Upper lobe of left lung (tissue), 6 donors: ENCODE data around the gene ADAMTS14. TPM values are rescaled to one million over a fixed set of nuclear protein-coding genes. Genes with fewer than 3 reads are reported as not detected.
"Not testable (repeated sequence)": the region's sequence is repeated elsewhere in the genome, so short reads cannot be mapped to it uniquely, and the experiment has no call there.

Experiments
- ATAC-seq, 2 donors: fragments of 200-7000 bp; cut with Tn5 transposase; one replicate each; pipeline ENCODE4 v1.9.1; 2022; ENCODE audit warnings: mild to moderate bottlenecking in 2 of 2, moderate library complexity in 2 of 2; ENCODE audit not compliant: low FRiP score in 2 of 2
- DNase-seq, 2 donors: peaks; one replicate each; pipeline ENCODE4 v3.0.0-alpha.2; 2019 to 2020
- H3K27ac ChIP-seq, 4 donors: fragments of 200-600 bp; sonication (generic); one replicate each; pipeline ENCODE4 v1.5.1; 2016 to 2019
- H3K27me3 ChIP-seq, 4 donors: fragments of 200-600 bp; sonication (generic); one replicate each; pipeline ENCODE4 v1.5.1; 2017 to 2019
- H3K36me3 ChIP-seq, 4 donors: fragments of 200-600 bp; sonication (generic); one replicate each; pipeline ENCODE4 v1.5.1; 2016 to 2019
- H3K4me1 ChIP-seq, 4 donors: fragments of 200-600 bp; sonication (generic); one replicate each; pipeline ENCODE4 v1.5.1; 2018 to 2019
- H3K4me3 ChIP-seq, 4 donors: fragments of 200-600 bp; sonication (generic); one replicate each; pipeline ENCODE4 v1.5.1; 2017 to 2019; ENCODE audit warnings: mild to moderate bottlenecking in 2 of 4, moderate library complexity in 1 of 4
- H3K9me3 ChIP-seq, 4 donors: fragments of 200-600 bp; sonication (generic); one replicate each; pipeline ENCODE4 v1.5.1; 2018 to 2019
- EP300 ChIP-seq, 4 donors: sonication (generic); formaldehyde crosslinking; IDR thresholded peaks; one replicate each; pipeline ENCODE4 v1.5.1; 2017; ENCODE audit warnings: antibody characterized with exemption in 4 of 4, control low read depth in 2 of 4
- POLR2A ChIP-seq, 4 donors: fragments of 450-650 bp; IDR thresholded peaks; one replicate each; pipeline ENCODE4 v1.5.1; 2016 to 2017; ENCODE audit warnings: antibody characterized with exemption in 4 of 4, mild to moderate bottlenecking in 2 of 4
- POLR2AphosphoS5 ChIP-seq, 2 donors: sonication (generic); formaldehyde crosslinking; IDR thresholded peaks; one replicate each; pipeline ENCODE4 v1.5.1; 2017; ENCODE audit warnings: antibody characterized with exemption in 2 of 2
- WGBS, 2 donors: methylation state at CpG; one replicate each; pipeline ENCODE4 v1.1.5; 2017 to 2018; 5-methylcytosine and 5-hydroxymethylcytosine counted together
- total RNA-seq, 6 donors: library from RNA; depleted of rRNA in 4 of 6; stranded (reverse); fragments of >200 nt in 4 of 6; gene quantifications; one replicate each; pipeline versions ENCODE4 v1.1.0 to v1.2.1, GENCODE V29; 2016 to 2021
- TF ChIP-seq, protein P1 (sequence below), 6 experiments: fragments of 450-650 bp in 4 of 6; fragments of 200-600 bp in 2 of 6; sonication (generic) in 2 of 6; IDR thresholded peaks; one replicate each; pipeline ENCODE4 v1.5.1; 2016 to 2019; ENCODE audit warnings: antibody characterized with exemption in 6 of 6
- donor health status: DM: no; HTN: no; CAD: no; lungs with moderate emphysema.
- donor health status: DM: no; HTN: yes; CAD: no; lungs with severe emphysema.

ADAMTS14 gene
- total RNA-seq, 6 donors from 2014 or later = 0.15 to 3.1 (median 0.45) TPM

DNA sequence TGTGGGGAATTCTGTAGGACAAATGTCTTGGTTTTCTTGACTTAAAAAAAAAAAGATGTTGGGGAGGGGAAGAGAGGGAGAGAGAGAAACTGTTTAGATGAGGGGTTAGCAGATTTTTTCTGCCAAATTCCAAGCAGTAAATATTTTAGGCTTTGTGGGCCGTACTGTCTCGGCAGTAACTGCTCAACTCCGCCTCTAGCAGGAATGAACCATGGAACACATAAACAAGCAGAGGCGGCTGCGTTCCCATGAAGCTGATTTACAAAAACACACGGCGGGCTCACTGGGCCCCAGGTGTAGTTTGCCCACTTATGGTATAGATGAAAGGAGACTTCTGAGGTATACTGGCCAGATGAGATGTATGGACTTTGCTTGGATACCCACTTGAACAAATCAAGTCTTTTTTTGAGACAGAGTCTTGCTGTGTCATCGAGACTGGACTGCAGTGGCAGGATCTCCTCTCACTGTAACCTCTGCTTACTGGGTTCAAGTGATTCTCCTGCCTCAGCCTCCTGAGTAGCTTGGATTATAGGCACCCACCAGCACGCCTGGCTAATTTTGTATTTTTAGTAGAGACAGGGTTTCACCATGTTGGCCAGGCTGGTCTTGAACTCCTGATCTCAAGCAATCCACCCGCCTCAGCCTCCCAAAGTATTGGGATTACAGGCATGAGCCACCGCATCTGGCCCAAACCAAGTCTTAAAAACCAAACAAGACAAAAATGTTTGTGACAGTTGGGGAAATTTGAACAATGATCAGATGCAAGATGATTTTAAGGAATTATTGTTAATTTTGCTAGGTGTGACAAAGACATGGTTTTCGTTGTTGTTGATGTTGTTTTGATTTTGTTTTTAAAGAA is 9.7 kb upstream of the ADAMTS14 start:
- no peak overlapping the region for H3K27ac ChIP-seq
- H3K27me3 ChIP-seq = no peaks in the 10 kb centered on the region
- no peak for ATAC-seq
- peak in 1 of 2 donors; percentile 20 for DNase-seq
- no peak overlapping the region for H3K4me3 ChIP-seq
- 75 to 90% methylated on average over 12 of the region's 12 CpGs for WGBS, 2 donors
- peaks cover 0 to 3% (median 1%) of the 10 kb centered on the region in 4 donors for H3K4me1 ChIP-seq
- H3K9me3 ChIP-seq = peaks cover 0 to 7% (median 0%) of the 10 kb centered on the region in 4 donors
- H3K36me3 ChIP-seq = no peaks in the 10 kb centered on the region
- TF ChIP-seq, protein P1, sequence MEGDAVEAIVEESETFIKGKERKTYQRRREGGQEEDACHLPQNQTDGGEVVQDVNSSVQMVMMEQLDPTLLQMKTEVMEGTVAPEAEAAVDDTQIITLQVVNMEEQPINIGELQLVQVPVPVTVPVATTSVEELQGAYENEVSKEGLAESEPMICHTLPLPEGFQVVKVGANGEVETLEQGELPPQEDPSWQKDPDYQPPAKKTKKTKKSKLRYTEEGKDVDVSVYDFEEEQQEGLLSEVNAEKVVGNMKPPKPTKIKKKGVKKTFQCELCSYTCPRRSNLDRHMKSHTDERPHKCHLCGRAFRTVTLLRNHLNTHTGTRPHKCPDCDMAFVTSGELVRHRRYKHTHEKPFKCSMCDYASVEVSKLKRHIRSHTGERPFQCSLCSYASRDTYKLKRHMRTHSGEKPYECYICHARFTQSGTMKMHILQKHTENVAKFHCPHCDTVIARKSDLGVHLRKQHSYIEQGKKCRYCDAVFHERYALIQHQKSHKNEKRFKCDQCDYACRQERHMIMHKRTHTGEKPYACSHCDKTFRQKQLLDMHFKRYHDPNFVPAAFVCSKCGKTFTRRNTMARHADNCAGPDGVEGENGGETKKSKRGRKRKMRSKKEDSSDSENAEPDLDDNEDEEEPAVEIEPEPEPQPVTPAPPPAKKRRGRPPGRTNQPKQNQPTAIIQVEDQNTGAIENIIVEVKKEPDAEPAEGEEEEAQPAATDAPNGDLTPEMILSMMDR (IDR thresholded peaks at IDR 0.05) = no peak
- no peak for TF ChIP-seq EP300 (IDR thresholded peaks at IDR 0.05)
- TF ChIP-seq POLR2A (IDR thresholded peaks at IDR 0.05) = no peak
- no peak for TF ChIP-seq POLR2AphosphoS5 (IDR thresholded peaks at IDR 0.05)

DNA sequence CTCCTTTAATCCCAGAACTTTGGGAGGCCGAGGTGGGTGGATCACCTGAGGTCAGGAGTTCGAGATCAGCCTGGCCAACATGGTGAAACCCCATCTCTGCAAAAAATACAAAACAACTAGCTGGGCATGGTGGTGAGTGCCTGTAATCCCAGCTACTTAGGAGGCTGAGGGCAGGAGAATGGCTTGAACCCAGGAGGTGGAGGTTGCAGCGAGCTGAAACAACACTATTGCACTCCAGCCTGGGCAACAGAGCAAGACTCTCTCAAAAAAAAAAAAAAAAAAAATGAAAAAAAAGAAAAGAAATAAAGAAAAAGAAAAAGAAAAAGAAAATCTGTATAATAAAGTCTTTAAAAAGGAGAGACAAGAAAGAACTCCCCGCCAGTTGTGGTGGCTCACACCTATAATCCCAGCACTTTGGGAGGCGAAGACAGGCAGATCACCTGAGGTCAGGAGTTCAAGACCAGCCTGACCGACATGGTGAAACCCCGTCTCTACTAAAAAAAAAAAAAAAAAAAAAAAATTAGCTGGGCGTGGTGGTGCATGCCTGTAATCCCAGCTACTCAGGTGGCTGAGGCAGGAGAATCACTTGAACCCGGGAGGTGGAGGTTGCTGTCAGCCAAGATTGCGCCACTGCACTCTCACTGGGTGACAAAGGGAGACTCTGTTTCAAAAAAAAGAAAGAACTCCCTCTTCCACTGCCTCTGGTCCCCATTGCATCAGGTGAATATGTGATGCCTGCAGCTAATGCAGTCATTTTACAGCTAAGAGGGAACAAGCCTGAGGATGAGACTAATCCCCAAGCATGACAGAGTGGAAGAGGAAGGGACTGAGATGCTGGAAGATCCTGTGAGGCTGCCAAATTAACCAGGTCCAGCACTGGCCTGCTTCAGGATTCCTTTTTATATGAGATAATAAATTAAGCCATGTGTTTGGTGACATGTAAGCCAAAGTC is 8.6 kb upstream of the ADAMTS14 start:
- ATAC-seq (peak in 1 of 2 donors; percentile 39), DNase-seq (peak in 1 of 2 donors; percentile 3)
- H3K36me3 ChIP-seq, H3K27ac ChIP-seq, H3K4me3 ChIP-seq, H3K9me3 ChIP-seq, H3K4me1 ChIP-seq, H3K27me3 ChIP-seq: not testable (repeated sequence)
- 77 to 83% methylated on average over 10 of the region's 10 CpGs for WGBS, 2 donors

DNA sequence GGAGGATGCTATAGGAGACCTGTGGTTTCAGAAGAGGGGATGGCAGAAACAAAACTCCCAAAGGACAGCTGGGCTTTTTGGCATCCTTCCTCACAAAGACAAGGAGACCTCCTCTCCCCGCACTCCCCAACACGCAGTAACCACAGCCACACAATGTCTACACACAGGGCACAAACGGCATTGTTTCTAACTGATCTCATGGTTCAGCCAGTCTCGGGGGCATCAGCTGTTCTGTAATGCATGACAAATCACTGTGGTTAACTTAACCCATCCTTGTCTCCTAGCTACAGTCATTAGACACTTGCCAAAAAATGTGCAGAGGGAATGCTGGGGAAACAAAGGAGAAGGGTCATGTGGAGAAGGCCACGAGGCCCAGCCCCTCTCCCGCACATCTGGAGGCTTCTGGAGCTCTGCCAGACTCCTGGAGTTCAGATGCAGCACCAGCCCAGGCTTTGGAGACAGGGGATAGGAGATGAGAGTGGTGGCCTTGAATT is 7.6 kb upstream of the ADAMTS14 start:
- WGBS, 2 donors = 40 to 55% methylated on average over 5 to 6 of the region's 6 CpGs
- Histone ChIP-seq H3K36me3 (no peaks in the 10 kb centered on the region), H3K9me3 (no peaks in the 10 kb centered on the region), H3K27ac (no peak overlapping the region), H3K4me3 (no peak overlapping the region), H3K27me3 (no peaks in the 10 kb centered on the region), H3K4me1 (peaks cover 0 to 3% (median 1%) of the 10 kb centered on the region in 4 donors)
- ATAC-seq (peak in 1 of 2 donors; percentile 90), DNase-seq (peak in 1 of 2 donors; percentile 6)
- TF ChIP-seq POLR2AphosphoS5 (IDR thresholded peaks at IDR 0.05) (no peak), POLR2A (IDR thresholded peaks at IDR 0.05) (no peak), EP300 (IDR thresholded peaks at IDR 0.05) (no peak)
- TF ChIP-seq, protein P1 (IDR thresholded peaks at IDR 0.05) = no peak

DNA sequence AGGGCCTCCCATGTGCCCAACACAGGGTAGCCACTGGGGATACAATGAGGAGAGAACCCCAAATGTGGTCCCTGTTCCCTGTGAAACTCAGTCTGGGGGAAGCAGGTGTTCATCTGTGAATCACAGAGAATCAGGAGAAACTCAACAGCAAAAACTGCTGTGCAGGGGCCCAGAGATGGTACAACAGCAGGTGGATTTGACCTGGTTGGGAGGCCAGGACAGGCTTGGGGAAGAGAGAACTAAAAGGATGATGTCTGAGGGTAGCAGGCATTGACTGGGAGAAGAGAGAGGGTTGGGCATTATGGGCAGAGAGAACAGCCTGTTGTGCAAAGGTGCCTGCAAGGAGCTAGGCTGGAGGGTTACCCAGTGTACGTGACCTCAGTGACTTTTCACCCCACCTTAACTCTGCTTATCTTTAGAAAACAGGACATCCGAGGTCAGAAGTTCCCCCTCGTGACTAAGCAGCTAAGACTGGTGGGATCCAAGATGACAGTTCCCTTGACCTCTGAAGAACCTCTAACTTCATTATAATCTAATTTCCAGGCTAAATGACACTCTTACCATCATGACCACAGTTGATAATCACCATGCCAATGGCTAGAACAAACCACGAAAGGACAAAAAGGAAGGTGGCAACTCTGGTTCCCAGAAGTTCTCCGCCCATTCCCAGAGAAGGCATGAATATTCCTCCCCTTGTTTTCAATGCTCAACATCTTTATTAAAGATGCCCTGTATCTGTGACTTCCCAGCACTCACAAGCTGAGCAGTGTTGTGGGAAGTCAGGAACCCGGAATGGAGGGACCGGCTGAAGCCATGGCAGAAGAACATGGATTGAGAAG is 5.1 kb upstream of the ADAMTS14 start:
- Histone ChIP-seq H3K27me3 (peaks cover 0 to 5% (median 0%) of the 10 kb centered on the region in 4 donors), H3K27ac (no peak overlapping the region), H3K9me3 (no peaks in the 10 kb centered on the region), H3K36me3 (no peaks in the 10 kb centered on the region), H3K4me3 (no peak overlapping the region), H3K4me1 (peaks cover 0 to 4% (median 3%) of the 10 kb centered on the region in 4 donors)
- ATAC-seq = no peak
- TF ChIP-seq, protein P1 (IDR thresholded peaks at IDR 0.05) = no peak
- TF ChIP-seq POLR2A (IDR thresholded peaks at IDR 0.05) (no peak), EP300 (IDR thresholded peaks at IDR 0.05) (no peak), POLR2AphosphoS5 (IDR thresholded peaks at IDR 0.05) (no peak)
- DNase-seq = no peak
- WGBS, 2 donors = 53 to 66% methylated on average over 7 of the region's 7 CpGs

DNA sequence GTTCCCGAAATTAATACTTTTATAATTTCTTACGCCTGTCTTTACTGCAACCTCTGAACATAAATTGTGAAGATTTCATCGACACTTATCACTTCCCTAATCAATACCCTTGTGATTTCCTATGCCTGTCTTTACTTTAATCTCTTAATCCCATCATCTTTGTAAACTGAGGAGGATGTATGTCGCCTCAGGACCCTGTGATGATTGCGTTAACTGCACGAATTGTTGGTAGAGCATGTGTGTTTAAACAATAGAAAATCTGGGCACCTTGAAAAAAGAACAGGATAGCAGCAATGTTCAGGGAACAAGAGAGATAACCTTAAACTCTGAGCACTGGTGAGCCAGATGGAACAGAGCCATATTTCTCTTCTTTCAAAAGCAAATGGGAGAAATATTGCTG is 4.5 kb upstream of the ADAMTS14 start:
- ATAC-seq, H3K9me3 ChIP-seq, H3K27ac ChIP-seq, DNase-seq, H3K4me3 ChIP-seq, H3K36me3 ChIP-seq: not testable (repeated sequence)
- peaks cover 0 to 11% (median 2%) of the 10 kb centered on the region in 4 donors for H3K27me3 ChIP-seq
- 92 to 93% methylated on average over 6 of the region's 6 CpGs for WGBS, 2 donors
- peaks cover 4 to 10% (median 6%) of the 10 kb centered on the region in 4 donors for H3K4me1 ChIP-seq
